Inflammatory macrophage treated with lipopolysaccharide for 1 hour (primary cell): Measurements from ENCODE around the gene MAD1L1.
A peak's percentile ranks its signal among the peaks of the same experiment; 100 is the strongest.
"Not testable (repeated sequence)": the region's sequence is repeated elsewhere in the genome, so short reads cannot be mapped to it uniquely, and the experiment has no call there.

Experiments
- DNase-seq, 2 donors: peaks; one replicate each; pipeline ENCODE4 v3.0.0-alpha.2; 2020 to 2022

The MAD1L1 gene

GRCh38 chr7:2080477-2080876, 152.3 kb downstream of the MAD1L1 start:
- DNase-seq = no peak

DNA sequence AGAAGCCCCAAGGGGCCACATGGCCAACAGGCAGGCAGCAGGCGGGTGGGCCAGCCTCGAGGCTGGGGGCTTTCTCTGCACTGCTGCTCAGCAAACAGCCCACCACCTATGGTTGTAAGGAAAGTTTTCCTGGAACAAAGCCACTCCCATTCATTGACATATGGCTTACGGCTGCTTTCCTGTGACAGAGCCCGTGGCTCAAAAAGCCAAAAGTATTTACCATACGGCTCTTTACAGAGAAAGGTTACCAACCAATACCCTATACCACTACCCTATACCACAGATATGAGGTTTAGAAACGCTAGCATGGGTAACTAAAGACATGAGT, 152.7 kb downstream of the MAD1L1 start:
- no peak for DNase-seq

- DNase-seq = peak in 1 of 2 donors; percentile 7
These were observed 153.2 kb downstream of the MAD1L1 start for GRCh38 chr7:2079332-2080059.

- no peak for DNase-seq
These were observed 153.8 kb downstream of the MAD1L1 start for GRCh38 chr7:2078899-2079298.

DNA sequence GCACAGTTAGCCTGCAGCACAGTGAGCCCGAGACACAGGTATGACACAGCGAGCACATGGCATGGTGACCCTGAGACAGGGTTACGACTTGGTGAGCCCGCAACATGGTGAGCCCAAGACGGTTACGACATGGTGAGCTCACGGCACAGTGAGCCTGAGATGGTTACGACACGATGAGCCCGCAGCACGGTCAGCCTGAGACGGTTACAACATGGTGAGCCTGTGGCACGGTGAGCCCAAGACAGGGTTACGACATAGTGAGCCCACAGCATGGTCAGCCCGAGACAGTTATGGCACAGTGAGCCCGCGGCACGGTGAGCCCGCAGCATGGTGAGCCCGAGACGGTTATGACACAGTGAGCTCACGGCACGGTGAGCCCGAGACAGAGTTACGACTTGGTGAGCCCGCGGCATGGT, 156.1 kb downstream of the MAD1L1 start:
- DNase-seq = peak; percentile 31 to 60

DNA sequence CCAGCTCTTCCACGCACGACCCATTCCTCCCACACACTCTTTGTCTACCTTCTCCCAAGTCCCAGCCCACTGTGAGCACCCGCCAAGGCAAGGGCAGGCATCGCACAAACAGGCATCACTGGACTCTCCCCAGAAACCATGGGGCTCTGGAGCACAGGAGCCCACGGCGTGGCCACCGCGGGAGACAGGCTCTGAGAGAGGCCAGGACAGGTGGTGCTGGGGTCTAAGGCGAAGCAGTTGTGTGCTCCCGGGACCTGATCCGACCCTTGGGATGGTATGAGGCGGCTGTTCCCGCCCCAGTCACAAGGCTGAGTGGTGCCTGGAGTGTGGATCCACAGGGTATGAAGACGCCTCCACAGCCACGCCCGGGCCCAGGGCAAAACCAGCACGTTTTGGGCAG, 156.9 kb downstream of the MAD1L1 start:
- DNase-seq = no peak

GRCh38 chr7:2074691-2075090, 158.1 kb downstream of the MAD1L1 start:
- no peak for DNase-seq

DNA sequence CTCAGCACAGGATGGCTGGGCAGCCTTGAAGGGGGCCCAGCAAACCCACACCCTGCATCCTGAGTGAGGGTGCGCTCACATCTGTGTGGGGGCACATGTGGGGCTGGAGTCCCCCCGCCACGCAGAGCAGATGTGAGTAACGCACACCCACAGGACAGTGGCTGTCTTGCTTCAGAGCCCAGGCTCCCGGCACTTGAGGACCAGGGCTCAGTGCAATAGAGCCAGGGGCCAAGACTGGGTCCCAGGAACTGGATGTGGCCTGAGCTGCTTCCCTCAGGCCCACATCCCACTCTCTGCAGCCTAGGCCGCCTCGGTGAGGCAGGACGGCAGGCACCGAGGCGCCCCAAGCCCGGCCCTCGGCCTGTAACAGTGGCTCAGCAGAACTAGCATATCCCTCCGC, 159.9 kb downstream of the MAD1L1 start:
- no peak for DNase-seq

- no peak for DNase-seq
These were observed 160.7 kb downstream of the MAD1L1 start for GRCh38 chr7:2072042-2072441.

DNA sequence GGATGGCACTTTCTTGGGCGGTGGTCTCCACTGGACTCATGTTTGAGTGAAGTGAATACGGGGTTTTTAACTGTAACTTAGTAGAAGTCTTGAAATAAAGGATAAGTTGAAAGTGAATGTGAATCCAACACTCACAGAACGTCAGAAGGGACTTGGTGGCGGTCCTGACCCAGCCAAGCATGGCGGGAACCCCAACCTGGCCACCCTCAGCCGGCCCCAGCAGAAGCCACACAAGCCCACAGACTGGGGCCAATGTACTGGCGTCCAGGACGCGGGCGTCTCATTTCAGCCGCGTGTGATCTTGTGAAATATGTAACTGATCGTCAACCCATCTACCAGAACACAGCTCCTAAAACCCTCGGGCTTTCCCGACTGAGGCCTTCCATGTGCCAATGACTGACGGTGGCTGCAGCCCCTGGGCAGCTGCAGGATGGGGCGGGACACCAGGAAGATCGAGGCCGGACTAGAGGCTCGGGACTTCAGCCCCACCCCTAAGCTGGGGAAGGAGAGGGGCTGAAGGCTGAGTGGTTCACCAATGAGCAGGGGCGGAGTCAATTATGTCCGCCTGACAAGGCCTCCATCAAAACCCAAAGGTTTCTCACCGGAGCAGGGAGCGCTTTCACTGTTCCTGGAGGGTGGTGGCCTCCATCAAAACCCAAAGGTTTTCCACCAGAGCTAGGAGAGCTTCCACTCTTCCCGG, 161.5 kb downstream of the MAD1L1 start:
- no peak for DNase-seq

GRCh38 chr7:2070151-2070763, 162.5 kb downstream of the MAD1L1 start:
- no peak for DNase-seq

GRCh38 chr7:2069472-2069860, 163.3 kb downstream of the MAD1L1 start:
- no peak for DNase-seq

GRCh38 chr7:2068693-2069471, 163.9 kb downstream of the MAD1L1 start:
- DNase-seq = no peak

DNA sequence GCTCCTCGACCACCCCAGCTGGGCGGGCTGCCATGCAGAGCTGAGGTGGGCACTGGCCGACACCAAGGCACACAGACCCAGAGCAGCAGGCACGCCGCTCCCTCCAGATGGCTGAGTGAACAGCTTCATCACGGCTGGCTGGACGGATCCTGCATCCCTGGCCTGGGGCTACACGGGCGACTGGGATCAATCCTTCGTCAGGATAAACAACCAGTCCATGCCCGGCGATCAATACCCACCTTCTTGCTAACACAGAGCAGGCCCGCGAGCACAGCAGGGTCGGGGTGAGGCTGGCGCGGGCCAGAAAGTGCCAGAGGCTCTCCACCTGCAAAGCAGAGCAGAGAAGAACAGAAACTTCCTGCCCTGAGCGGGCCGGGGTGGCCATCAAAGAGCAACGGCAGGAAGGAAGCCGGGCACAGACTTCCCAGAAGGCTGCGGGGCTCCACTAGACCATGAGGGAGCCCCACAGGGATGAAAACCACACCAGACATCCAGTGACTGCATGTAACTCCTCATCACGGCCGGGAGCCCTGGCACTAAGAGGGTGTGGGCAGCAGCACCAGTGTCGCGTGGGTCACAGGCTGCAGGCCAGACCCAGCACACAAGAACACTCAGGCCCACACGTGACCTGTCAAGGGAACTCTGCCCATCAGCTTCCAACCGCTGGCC, 166.4 kb downstream of the MAD1L1 start:
- no peak for DNase-seq

GRCh38 chr7:2065528-2065927, 167.2 kb downstream of the MAD1L1 start:
- no peak for DNase-seq

- DNase-seq = peak in 1 of 2 donors; percentile 12
These were observed 169.0 kb downstream of the MAD1L1 start for GRCh38 chr7:2063563-2064260.

- no peak for DNase-seq
These were observed 170.1 kb downstream of the MAD1L1 start for GRCh38 chr7:2062648-2063047.

DNA sequence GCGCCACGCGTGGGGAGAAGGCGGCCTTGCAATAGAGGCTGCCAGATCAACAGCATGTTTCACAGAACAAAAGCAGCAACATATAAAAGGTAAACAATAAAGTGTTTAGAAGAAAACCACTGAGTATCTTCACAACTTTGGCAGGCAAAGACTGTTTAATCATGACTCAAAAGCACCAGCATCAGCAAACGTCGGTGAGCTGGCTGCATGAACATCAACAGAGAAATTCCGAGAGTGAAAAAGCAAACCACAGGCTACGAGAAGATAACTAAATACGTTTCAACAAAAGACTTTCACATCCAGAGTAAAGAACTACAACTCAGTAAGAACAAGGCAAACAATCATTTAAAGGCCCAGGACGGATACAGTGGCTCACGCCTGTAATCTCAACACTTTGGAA, 172.0 kb downstream of the MAD1L1 start:
- DNase-seq = no peak

GRCh38 chr7:2059964-2060700, 172.6 kb downstream of the MAD1L1 start:
- no peak for DNase-seq

- not testable (repeated sequence) for DNase-seq
These were observed 174.5 kb downstream of the MAD1L1 start for GRCh38 chr7:2058246-2058645.

DNA sequence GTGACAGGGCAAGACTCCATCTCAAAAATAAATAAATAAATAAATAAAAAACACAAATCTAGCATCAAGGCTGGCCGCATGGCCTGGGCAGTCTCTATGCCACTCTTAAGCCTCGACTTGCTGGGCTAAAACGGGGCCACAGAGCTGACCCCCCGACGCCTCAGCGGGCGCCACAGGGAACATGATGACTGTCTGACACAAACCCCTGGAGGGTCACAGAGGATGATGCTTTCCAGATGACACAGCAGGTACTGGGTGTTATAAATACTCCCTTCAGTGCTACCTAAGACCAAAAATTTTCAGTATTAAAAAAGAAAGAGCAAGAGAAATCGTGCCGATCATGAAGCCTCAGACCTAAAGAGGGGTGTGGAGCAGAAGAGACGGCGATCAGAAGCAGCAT, 176.8 kb downstream of the MAD1L1 start:
- no peak for DNase-seq

GRCh38 chr7:2054927-2055326, 177.8 kb downstream of the MAD1L1 start:
- no peak for DNase-seq
